ENCODE measurements around the gene FAM25C.
"Not testable (repeated sequence)": the region's sequence is repeated elsewhere in the genome, so short reads cannot be mapped to it uniquely, and the experiment has no call there.

DNA sequence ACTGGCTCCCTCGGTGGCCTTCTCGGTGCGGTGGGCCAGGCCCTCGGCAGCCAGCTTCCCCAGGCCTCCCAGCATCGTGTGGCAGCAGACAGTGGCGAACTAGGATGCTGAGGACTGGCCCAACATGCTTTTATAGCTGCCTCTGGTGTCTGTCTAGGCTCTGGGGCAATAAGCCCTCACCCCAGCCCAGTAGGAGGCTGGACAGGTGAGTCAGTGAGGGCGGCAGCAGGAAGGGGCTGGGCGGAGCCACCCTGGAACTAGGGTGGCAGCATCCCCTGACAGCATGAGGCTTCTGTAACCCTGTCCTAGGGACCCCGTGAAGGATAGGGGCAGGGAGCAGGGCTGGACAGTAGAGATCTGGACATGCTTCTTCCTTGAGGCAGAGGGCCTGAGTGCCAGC is at the start of gene FAM25C:
- TF ChIP-seq, protein P1, sequence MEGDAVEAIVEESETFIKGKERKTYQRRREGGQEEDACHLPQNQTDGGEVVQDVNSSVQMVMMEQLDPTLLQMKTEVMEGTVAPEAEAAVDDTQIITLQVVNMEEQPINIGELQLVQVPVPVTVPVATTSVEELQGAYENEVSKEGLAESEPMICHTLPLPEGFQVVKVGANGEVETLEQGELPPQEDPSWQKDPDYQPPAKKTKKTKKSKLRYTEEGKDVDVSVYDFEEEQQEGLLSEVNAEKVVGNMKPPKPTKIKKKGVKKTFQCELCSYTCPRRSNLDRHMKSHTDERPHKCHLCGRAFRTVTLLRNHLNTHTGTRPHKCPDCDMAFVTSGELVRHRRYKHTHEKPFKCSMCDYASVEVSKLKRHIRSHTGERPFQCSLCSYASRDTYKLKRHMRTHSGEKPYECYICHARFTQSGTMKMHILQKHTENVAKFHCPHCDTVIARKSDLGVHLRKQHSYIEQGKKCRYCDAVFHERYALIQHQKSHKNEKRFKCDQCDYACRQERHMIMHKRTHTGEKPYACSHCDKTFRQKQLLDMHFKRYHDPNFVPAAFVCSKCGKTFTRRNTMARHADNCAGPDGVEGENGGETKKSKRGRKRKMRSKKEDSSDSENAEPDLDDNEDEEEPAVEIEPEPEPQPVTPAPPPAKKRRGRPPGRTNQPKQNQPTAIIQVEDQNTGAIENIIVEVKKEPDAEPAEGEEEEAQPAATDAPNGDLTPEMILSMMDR (IDR thresholded peaks at IDR 0.05): not testable (repeated sequence)
- not testable (repeated sequence) for TF ChIP-seq POLR2AphosphoS5, POLR2A, EP300 (IDR thresholded peaks at IDR 0.05)

Data from gastroesophageal sphincter (tissue), 3 donors.